ENCODE results near the gene RBM5.

The RBM5 gene

DNA sequence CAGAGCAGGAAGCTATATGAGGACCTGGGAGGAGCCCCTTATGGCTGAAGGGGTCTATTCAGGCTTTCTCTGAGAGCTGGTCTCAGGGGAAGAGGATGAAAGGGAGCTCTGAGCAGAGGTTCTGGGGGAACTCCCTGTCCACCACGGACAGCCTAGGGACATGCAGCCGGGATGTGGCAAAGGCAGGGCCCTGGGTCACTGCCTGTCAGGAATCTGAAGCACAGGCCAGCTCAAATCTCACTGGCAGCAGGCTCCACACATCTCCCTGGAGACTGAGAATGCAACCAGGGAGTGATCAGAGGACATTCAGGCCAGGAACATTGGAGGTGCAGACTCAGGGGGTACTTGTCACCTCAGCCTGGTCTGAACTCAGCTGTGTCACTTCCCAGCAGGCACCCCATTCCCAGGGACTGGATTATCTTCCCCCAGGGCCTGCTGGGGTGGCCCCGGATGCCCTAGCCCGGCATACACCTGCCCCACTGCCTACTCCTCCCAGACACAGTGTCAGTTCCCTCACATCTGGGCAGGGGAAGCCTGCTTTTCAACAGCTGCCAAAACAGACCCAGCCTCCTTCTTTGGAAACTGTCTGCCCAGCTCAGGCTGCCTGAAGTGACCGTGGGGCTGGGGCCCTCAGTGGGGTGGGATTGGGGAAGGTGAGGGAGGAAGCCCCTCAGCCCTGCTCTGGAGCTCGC lies 48.1 kb downstream of the RBM5 start:
- H2AK5ac ChIP-seq (ENCODE audit: low read length) = no peak overlapping the region
- H3K23ac ChIP-seq (ENCODE audit: low read length) = no peak overlapping the region
- H3K4me3 ChIP-seq (ENCODE audit: low read depth, low read length) = no peak overlapping the region

DNA sequence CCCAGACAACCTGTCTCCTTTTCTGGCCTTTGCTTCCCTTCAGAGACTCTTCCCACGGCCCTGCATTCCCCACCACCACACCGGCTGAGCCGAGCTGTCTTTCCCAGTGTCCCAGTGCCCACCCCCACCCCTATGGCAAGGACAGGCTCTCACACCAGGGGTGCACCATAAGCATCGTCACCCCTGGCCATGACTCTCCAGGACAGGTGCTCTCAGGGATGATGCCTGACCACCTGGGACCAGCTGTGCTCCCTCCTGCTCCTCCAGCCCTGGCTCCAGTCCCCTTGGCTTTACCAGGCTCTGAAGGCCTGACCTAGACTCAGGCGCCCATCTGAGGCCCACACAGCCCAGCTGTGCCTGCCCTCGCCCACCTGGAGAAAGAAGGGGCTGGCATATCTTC lies 48.8 kb downstream of the RBM5 start:
- H4K8ac ChIP-seq (ENCODE audit: low read depth, low read length) = no peak overlapping the region
- H3K18ac ChIP-seq (ENCODE audit: low read length) = no peak overlapping the region
- H3K36me3 ChIP-seq (ENCODE audit: control insufficient read depth in 1 of 2, insufficient read depth in 2 of 2, low read length in 2 of 2) = no peaks in the 10 kb centered on the region
- H3K79me2 ChIP-seq (ENCODE audit: control insufficient read depth, insufficient read depth, low read length, poor library complexity) = no peaks in the 10 kb centered on the region
- no peak overlapping the region for H3K9ac ChIP-seq (ENCODE audit: low read length)
- no peak overlapping the region for H2BK5ac ChIP-seq (ENCODE audit: low read depth, low read length, poor library complexity)
- H3K4me1 ChIP-seq (ENCODE audit: control insufficient read depth in 1 of 2, insufficient read depth in 2 of 2, low read length in 2 of 2) = peaks cover 2 to 6% of the 10 kb centered on the region in 2 experiments
- H2BK12ac ChIP-seq (ENCODE audit: low read length) = no peak overlapping the region
- no peak overlapping the region for H2BK120ac ChIP-seq (ENCODE audit: insufficient read depth, low read length, poor library complexity)
- H3K79me1 ChIP-seq (ENCODE audit: low read length) = no peaks in the 10 kb centered on the region
- H3K4me2 ChIP-seq (ENCODE audit: low read length) = no peak overlapping the region
- H3K14ac ChIP-seq (ENCODE audit: low read length) = no peak overlapping the region
- H3K23ac ChIP-seq (ENCODE audit: low read length) = no peak overlapping the region
- no peaks in the 10 kb centered on the region for H3K27me3 ChIP-seq (ENCODE audit: insufficient read depth, low read length)
- H2AK5ac ChIP-seq (ENCODE audit: low read length) = no peak overlapping the region
- no CpG with 5 or more reads among the region's 6 CpGs for WGBS (ENCODE audit: extremely low coverage, insufficient coverage, insufficient read length)
- no peak overlapping the region for H4K12ac ChIP-seq (ENCODE audit: low read depth, low read length)
- DNase-seq = no peak
- H3K9me3 ChIP-seq (ENCODE audit: insufficient read depth, low read depth, low read length) = peaks cover 2% of the 10 kb centered on the region
- no peak overlapping the region for H3K4me3 ChIP-seq (ENCODE audit: low read depth, low read length)
- H2AFZ ChIP-seq (ENCODE audit: insufficient read depth, low read length, poor library complexity) = no peak overlapping the region
- H3K4ac ChIP-seq (ENCODE audit: low read depth, low read length) = no peak overlapping the region
- no peak overlapping the region for H4K91ac ChIP-seq (ENCODE audit: low read depth, low read length)
- H3K27ac ChIP-seq (ENCODE audit: low read depth, low read length) = no peak overlapping the region

More for the DNA sequence above, 48.1 kb downstream of the RBM5 start:
- Histone ChIP-seq H3K4ac (ENCODE audit: low read depth, low read length) (no peak overlapping the region), H2BK12ac (ENCODE audit: low read length) (no peak overlapping the region), H3K4me1 (ENCODE audit: control insufficient read depth in 1 of 2, insufficient read depth in 2 of 2, low read length in 2 of 2) (peaks cover 2 to 6% of the 10 kb centered on the region in 2 experiments), H3K9ac (ENCODE audit: low read length) (no peak overlapping the region), H3K18ac (ENCODE audit: low read length) (no peak overlapping the region), H2AFZ (ENCODE audit: insufficient read depth, low read length, poor library complexity) (no peak overlapping the region), H3K9me3 (ENCODE audit: insufficient read depth, low read depth, low read length) (peaks cover 2% of the 10 kb centered on the region), H4K12ac (ENCODE audit: low read depth, low read length) (no peak overlapping the region), H3K79me1 (ENCODE audit: low read length) (no peaks in the 10 kb centered on the region), H3K27me3 (ENCODE audit: insufficient read depth, low read length) (no peaks in the 10 kb centered on the region), H3K27ac (ENCODE audit: low read depth, low read length) (no peak overlapping the region), H3K14ac (ENCODE audit: low read length) (no peak overlapping the region), H4K91ac (ENCODE audit: low read depth, low read length) (no peak overlapping the region), H3K79me2 (ENCODE audit: control insufficient read depth, insufficient read depth, low read length, poor library complexity) (no peaks in the 10 kb centered on the region), H3K4me2 (ENCODE audit: low read length) (no peak overlapping the region), H2BK5ac (ENCODE audit: low read depth, low read length, poor library complexity) (no peak overlapping the region), H2BK120ac (ENCODE audit: insufficient read depth, low read length, poor library complexity) (no peak overlapping the region), H3K36me3 (ENCODE audit: control insufficient read depth in 1 of 2, insufficient read depth in 2 of 2, low read length in 2 of 2) (no peaks in the 10 kb centered on the region), H4K8ac (ENCODE audit: low read depth, low read length) (no peak overlapping the region)
- DNase-seq = no peak
- no CpG with 5 or more reads among the region's 6 CpGs for WGBS (ENCODE audit: extremely low coverage, insufficient coverage, insufficient read length)

DNA sequence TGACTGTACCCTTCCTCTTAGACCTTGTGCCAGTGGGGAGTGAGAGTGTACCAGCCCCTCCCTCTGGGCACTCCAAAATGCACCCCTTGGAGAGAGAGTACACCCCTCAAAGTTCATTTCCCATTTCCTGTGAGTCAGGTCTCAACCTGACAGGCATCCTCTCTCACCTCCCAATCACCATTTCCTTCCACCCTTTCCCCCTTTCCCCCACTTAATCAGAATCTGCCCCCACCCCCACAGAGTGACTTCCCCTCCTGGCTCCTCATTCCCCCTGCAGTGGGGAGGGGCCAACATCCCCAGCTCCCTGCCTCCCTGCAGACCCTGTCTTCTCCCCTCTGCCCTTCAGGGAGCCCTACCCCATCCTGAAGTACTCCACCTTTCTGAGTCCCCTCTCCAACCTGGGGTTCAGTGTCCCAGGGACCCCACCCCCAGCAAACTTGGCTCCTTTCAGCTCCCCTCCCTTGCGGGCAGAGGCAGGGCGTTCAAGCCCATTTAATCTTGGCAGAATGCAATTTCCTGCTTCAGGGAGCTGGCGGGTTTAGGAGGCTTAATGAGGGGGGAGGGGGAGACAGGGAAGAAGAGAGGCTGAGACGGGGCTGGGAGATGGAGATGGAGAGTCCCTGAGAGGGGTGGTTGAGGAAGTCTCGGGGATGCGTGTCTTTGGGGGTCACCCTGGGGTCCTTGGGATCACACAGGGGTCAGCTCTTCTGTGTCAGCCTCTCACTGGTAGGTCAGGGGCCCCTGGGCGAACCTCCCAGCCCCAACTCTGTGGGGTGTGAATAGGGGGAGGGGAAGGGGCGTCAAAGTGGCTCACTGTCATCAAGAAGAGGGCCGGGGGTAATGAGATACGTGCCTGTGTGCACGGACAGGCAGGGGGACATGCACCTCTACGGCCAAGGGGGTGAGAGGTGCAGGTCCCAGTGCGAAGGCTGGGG lies 49.8 kb downstream of the RBM5 start:
- Histone ChIP-seq H3K14ac (ENCODE audit: low read length) (no peak overlapping the region), H3K9me3 (ENCODE audit: insufficient read depth, low read depth, low read length) (peaks cover 2% of the 10 kb centered on the region), H3K23ac (ENCODE audit: low read length) (no peak overlapping the region), H2BK120ac (ENCODE audit: insufficient read depth, low read length, poor library complexity) (no peak overlapping the region), H3K4me1 (ENCODE audit: control insufficient read depth in 1 of 2, insufficient read depth in 2 of 2, low read length in 2 of 2) (peaks cover 2 to 6% of the 10 kb centered on the region in 2 experiments), H2AFZ (ENCODE audit: insufficient read depth, low read length, poor library complexity) (no peak overlapping the region), H3K27me3 (ENCODE audit: insufficient read depth, low read length) (no peaks in the 10 kb centered on the region), H3K18ac (ENCODE audit: low read length) (no peak overlapping the region), H3K79me1 (ENCODE audit: low read length) (no peaks in the 10 kb centered on the region), H2BK5ac (ENCODE audit: low read depth, low read length, poor library complexity) (no peak overlapping the region), H3K4ac (ENCODE audit: low read depth, low read length) (no peak overlapping the region), H3K4me3 (ENCODE audit: low read depth, low read length) (no peak overlapping the region), H3K4me2 (ENCODE audit: low read length) (no peak overlapping the region), H3K36me3 (ENCODE audit: control insufficient read depth in 1 of 2, insufficient read depth in 2 of 2, low read length in 2 of 2) (no peaks in the 10 kb centered on the region), H3K27ac (ENCODE audit: low read depth, low read length) (no peak overlapping the region), H3K79me2 (ENCODE audit: control insufficient read depth, insufficient read depth, low read length, poor library complexity) (no peaks in the 10 kb centered on the region), H2BK12ac (ENCODE audit: low read length) (no peak overlapping the region), H2AK5ac (ENCODE audit: low read length) (no peak overlapping the region), H4K8ac (ENCODE audit: low read depth, low read length) (no peak overlapping the region), H3K9ac (ENCODE audit: low read length) (no peak overlapping the region), H4K91ac (ENCODE audit: low read depth, low read length) (no peak overlapping the region), H4K12ac (ENCODE audit: low read depth, low read length) (no peak overlapping the region)
- DNase-seq = no peak
- WGBS (ENCODE audit: extremely low coverage, insufficient coverage, insufficient read length) = no CpG with 5 or more reads among the region's 13 CpGs

GRCh38 chr3:50139308-50139707 lies 50.6 kb downstream of the RBM5 start:
- Histone ChIP-seq H3K23ac (ENCODE audit: low read length) (no peak overlapping the region), H3K4ac (ENCODE audit: low read depth, low read length) (no peak overlapping the region), H3K14ac (ENCODE audit: low read length) (no peak overlapping the region), H3K79me2 (ENCODE audit: control insufficient read depth, insufficient read depth, low read length, poor library complexity) (no peaks in the 10 kb centered on the region), H3K18ac (ENCODE audit: low read length) (no peak overlapping the region), H3K79me1 (ENCODE audit: low read length) (no peaks in the 10 kb centered on the region), H3K4me1 (ENCODE audit: control insufficient read depth in 1 of 2, insufficient read depth in 2 of 2, low read length in 2 of 2) (peaks cover 2 to 6% of the 10 kb centered on the region in 2 experiments), H3K36me3 (ENCODE audit: control insufficient read depth in 1 of 2, insufficient read depth in 2 of 2, low read length in 2 of 2) (no peaks in the 10 kb centered on the region), H3K4me2 (ENCODE audit: low read length) (no peak overlapping the region), H2BK120ac (ENCODE audit: insufficient read depth, low read length, poor library complexity) (no peak overlapping the region), H3K27me3 (ENCODE audit: insufficient read depth, low read length) (no peaks in the 10 kb centered on the region), H3K4me3 (ENCODE audit: low read depth, low read length) (no peak overlapping the region), H2AK5ac (ENCODE audit: low read length) (no peak overlapping the region), H2BK12ac (ENCODE audit: low read length) (no peak overlapping the region), H2AFZ (ENCODE audit: insufficient read depth, low read length, poor library complexity) (no peak overlapping the region), H4K91ac (ENCODE audit: low read depth, low read length) (no peak overlapping the region), H3K9ac (ENCODE audit: low read length) (no peak overlapping the region), H3K9me3 (ENCODE audit: insufficient read depth, low read depth, low read length) (no peaks in the 10 kb centered on the region), H4K12ac (ENCODE audit: low read depth, low read length) (no peak overlapping the region), H4K8ac (ENCODE audit: low read depth, low read length) (no peak overlapping the region), H3K27ac (ENCODE audit: low read depth, low read length) (no peak overlapping the region), H2BK5ac (ENCODE audit: low read depth, low read length, poor library complexity) (no peak overlapping the region)
- whole genome bisulfite sequencing (ENCODE audit: extremely low coverage, insufficient coverage, insufficient read length) = no CpG with 5 or more reads among the region's 6 CpGs
- no peak for DNase-seq

All from trophoblast cell (in vitro differentiated cells and primary cell).